HUES6 (cell line): ENCODE measurements around the gene CAPN1.
"Not testable (repeated sequence)": the region's sequence is repeated elsewhere in the genome, so short reads cannot be mapped to it uniquely, and the experiment has no call there.

Experiments
- H3K27ac ChIP-seq: 2 replicates; pipeline ENCODE4 v1.7.0; 2013; ENCODE audit warnings: low read depth, mild to moderate bottlenecking, low read length, inconsistent platforms
- H3K27me3 ChIP-seq: 2 replicates; pipeline ENCODE4 v1.6.1; 2013; ENCODE audit warnings: low read length; ENCODE audit not compliant: control insufficient read depth, insufficient read depth
- H3K36me3 ChIP-seq: 2 replicates; pipeline ENCODE4 v1.6.1; 2013; ENCODE audit warnings: low read length; ENCODE audit not compliant: control insufficient read depth, insufficient read depth
- H3K4me1 ChIP-seq: 2 replicates; pipeline ENCODE4 v1.6.1; 2013; ENCODE audit warnings: low read length; ENCODE audit not compliant: control insufficient read depth, insufficient read depth
- H3K4me3 ChIP-seq: 2 replicates; pipeline ENCODE4 v1.5.1; 2013; ENCODE audit warnings: low read depth, low read length
- H3K9ac ChIP-seq: one replicate; pipeline ENCODE4 v1.6.1; 2013; ENCODE audit warnings: mild to moderate bottlenecking, low read length
- H3K9me3 ChIP-seq: 2 replicates; pipeline ENCODE4 v1.6.1; 2013; ENCODE audit warnings: low read depth, low read length; ENCODE audit not compliant: control insufficient read depth, insufficient read depth

Gene CAPN1

DNA sequence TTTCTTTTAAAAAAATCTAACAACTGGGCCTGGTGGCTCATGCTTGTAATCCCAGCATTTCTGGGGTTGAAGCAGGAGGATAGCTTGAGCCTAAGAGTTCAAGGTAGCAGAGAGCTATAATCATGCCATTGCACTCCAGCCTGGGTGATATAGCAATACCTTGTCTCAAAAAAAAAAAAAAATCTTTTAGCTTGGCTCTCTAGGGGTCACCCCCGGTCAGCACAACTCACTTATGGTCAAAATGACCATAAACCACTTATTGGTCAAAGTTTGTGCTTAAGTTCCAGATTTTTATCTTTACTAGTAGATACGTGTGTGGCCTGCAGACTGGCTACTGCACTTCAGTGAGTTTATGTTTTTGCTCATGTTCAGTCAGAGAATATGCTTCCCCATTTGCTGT, 18.0 kb upstream of the CAPN1 start:
- Histone ChIP-seq H3K27ac (no peak overlapping the region), H3K36me3 (no peaks in the 10 kb centered on the region), H3K9me3 (no peaks in the 10 kb centered on the region), H3K9ac (no peak overlapping the region), H3K4me1 (peaks cover 7% of the 10 kb centered on the region), H3K4me3 (no peak overlapping the region), H3K27me3 (no peaks in the 10 kb centered on the region)

DNA sequence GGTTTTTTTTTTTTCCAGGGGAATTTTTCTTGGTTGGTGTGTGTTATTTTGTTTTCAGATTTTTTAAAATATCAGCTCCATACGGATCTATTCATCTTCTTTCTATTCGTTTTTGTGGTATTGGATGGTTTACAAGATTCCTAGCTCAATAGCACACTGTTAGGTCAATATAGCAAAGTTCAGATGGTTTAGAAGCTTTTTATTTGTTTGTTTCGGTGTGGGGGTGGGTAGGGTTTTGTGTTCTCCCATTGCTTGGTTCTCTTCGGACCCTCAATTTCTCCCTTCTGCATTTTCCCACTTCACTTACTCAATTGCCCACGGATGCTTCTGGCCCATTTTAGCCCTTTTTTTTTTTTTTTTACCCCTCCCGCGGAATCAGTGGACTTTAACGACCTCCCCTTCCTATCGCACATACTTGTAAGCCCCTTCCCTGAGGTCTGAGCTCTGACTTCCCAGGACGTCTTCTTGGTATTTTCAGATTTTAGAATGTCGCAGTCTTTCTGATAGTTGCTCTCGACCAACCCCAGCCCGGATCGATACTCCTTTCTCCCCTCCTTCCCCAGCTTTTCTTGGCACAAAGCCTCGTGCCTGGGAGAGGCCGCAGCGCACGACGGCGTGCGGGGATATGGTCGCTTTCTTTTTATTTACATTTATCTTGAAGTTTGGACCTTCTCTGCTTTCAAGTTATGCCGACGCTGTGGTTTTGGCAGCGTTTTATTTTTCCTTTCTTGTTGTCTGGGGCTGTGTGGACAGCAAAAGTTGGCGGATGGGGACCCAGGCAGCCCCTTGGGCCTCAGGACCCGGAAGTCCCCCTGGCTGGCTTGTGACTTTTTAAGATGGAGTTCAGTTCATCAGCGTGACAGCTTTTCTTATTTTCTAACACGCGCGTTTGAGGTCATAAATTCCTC, 16.1 kb upstream of the CAPN1 start:
- Histone ChIP-seq H3K4me1 (peaks cover 23% of the 10 kb centered on the region), H3K9me3 (no peaks in the 10 kb centered on the region), H3K27me3 (no peaks in the 10 kb centered on the region), H3K4me3 (no peak overlapping the region), H3K36me3 (no peaks in the 10 kb centered on the region), H3K27ac (no peak overlapping the region), H3K9ac (no peak overlapping the region)

- Histone ChIP-seq H3K4me1 (peaks cover 23% of the 10 kb centered on the region), H3K27me3 (no peaks in the 10 kb centered on the region), H3K36me3 (no peaks in the 10 kb centered on the region), H3K9ac (no peak overlapping the region), H3K9me3 (no peaks in the 10 kb centered on the region), H3K4me3 (no peak overlapping the region), H3K27ac (no peak overlapping the region)
Measured at GRCh38 chr11:65166893-65167292, 14.8 kb upstream of the CAPN1 start.

DNA sequence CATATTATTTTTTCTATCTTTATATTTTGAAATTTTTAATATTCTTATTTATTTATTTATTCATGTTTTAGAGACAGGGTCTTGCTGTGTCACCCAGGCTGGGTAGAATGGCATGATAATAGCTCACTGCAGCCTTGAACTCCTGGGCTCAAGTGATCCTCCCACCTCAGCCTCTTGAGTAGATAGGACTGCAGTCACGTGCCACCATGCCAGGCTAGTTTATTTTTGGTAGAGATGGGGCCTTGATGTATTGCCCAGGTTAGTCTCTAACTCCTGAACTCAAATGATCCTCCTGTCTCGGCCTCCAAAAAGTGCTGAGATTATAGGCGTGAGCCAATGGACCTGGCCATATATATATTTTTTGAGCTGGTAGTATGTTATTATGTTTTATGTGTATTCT, 14.1 kb upstream of the CAPN1 start:
- H3K36me3 ChIP-seq = no peaks in the 10 kb centered on the region
- H3K27ac ChIP-seq = no peak overlapping the region
- H3K9me3 ChIP-seq = no peaks in the 10 kb centered on the region
- no peak overlapping the region for H3K9ac ChIP-seq
- H3K4me3 ChIP-seq = no peak overlapping the region
- H3K27me3 ChIP-seq = no peaks in the 10 kb centered on the region
- H3K4me1 ChIP-seq = peaks cover 23% of the 10 kb centered on the region

GRCh38 chr11:65169164-65169641, 12.5 kb upstream of the CAPN1 start:
- no peaks in the 10 kb centered on the region for H3K9me3 ChIP-seq
- no peak overlapping the region for H3K4me3 ChIP-seq
- H3K9ac ChIP-seq = no peak overlapping the region
- H3K36me3 ChIP-seq = no peaks in the 10 kb centered on the region
- H3K27me3 ChIP-seq = no peaks in the 10 kb centered on the region
- H3K27ac ChIP-seq = no peak overlapping the region; the same call in 1 of the 2 replicates
- H3K4me1 ChIP-seq = peaks cover 23% of the 10 kb centered on the region

GRCh38 chr11:65170058-65170534, 11.6 kb upstream of the CAPN1 start, which contains the start of gene SPDYC:
Gene SPDYC (plus strand): TSS chr11:65170233. CDS start chr11:65171358, 1,125 bp downstream.
- no peaks in the 10 kb centered on the region for H3K36me3 ChIP-seq
- H3K9ac ChIP-seq = no peak within 1 kb of the TSS
- H3K27ac ChIP-seq = no peak within 1 kb of the TSS; the same call in 1 of the 2 replicates
- H3K4me3 ChIP-seq = no peak within 1 kb of the TSS; the same call in 1 of the 2 replicates
- peaks cover 23% of the 10 kb centered on the region for H3K4me1 ChIP-seq
- H3K9me3 ChIP-seq = no peaks in the 10 kb centered on the region
- no peaks in the 10 kb centered on the region for H3K27me3 ChIP-seq

- no peaks in the 10 kb centered on the region for H3K36me3 ChIP-seq
- no peak overlapping the region for H3K27ac ChIP-seq
Measured at GRCh38 chr11:65172600-65172999, 9.1 kb upstream of the CAPN1 start.

DNA sequence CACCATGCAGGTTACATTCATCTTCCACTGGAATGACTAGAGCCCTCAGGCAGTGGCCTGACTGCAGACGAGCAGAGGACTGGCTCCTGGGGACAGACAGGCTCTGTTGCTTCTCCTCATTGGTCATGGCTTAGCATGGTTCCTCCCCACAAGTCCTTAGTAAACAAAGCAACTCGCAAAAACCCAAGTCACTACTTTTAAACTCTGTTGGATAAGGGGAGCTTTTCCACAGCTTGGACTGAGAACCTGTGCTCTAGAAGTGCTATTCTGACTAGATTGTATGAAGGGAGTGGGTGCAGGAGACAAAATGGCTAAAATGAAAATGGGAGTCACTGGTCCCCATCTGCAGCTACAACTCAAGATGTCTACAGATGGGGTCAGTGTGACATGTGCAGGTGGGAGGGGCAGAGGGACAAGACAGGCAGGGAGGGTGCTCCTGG, 7.1 kb upstream of the CAPN1 start:
- H3K9me3 ChIP-seq, H3K9ac ChIP-seq, H3K27me3 ChIP-seq, H3K27ac ChIP-seq, H3K36me3 ChIP-seq, H3K4me3 ChIP-seq, H3K4me1 ChIP-seq: not testable (repeated sequence)

More at GRCh38 chr11:65172600-65172999, 9.1 kb upstream of the CAPN1 start:
- no peak overlapping the region for H3K4me3 ChIP-seq
- no peaks in the 10 kb centered on the region for H3K27me3 ChIP-seq
- no peaks in the 10 kb centered on the region for H3K9me3 ChIP-seq
- peaks cover 16% of the 10 kb centered on the region; the same call in 1 of the 2 replicates for H3K4me1 ChIP-seq
- H3K9ac ChIP-seq = no peak overlapping the region

GRCh38 chr11:65180877-65181568, 705 bp upstream of the CAPN1 start:
- peaks cover 5% of the 10 kb centered on the region; the same call in 1 of the 2 replicates for H3K36me3 ChIP-seq
- no peaks in the 10 kb centered on the region for H3K9me3 ChIP-seq
- H3K4me1 ChIP-seq = peaks cover 39% of the 10 kb centered on the region
- peak overlapping the region; percentile 29; the same call in 1 of the 2 replicates for H3K27ac ChIP-seq
- no peaks in the 10 kb centered on the region for H3K27me3 ChIP-seq
- peak overlapping the region; percentile 99 for H3K4me3 ChIP-seq
- peak overlapping the region; percentile 60 for H3K9ac ChIP-seq

GRCh38 chr11:65182258-65183170, 786 bp downstream of the CAPN1 start:
- Histone ChIP-seq H3K4me3 (peak overlapping the region; percentile 99), H3K36me3 (peaks cover 20% of the 10 kb centered on the region), H3K9me3 (no peaks in the 10 kb centered on the region), H3K27me3 (no peaks in the 10 kb centered on the region), H3K27ac (peak overlapping the region; percentile 83), H3K4me1 (peaks cover 44% of the 10 kb centered on the region), H3K9ac (peak overlapping the region; percentile 76)
